GM19025 (cell line): ENCODE results near the gene PAN3.
"Not testable (repeated sequence)": the region's sequence is repeated elsewhere in the genome, so short reads cannot be mapped to it uniquely, and the experiment has no call there.

Experiments used
- ATAC-seq: cut with Tn5 transposase; IDR thresholded peaks from one replicate; pipeline ENCODE4 v1.9.1; 2021; ENCODE audit warnings: mild to moderate bottlenecking, low read depth, moderate library complexity; ENCODE audit not compliant: unreplicated experiment

Gene PAN3

DNA sequence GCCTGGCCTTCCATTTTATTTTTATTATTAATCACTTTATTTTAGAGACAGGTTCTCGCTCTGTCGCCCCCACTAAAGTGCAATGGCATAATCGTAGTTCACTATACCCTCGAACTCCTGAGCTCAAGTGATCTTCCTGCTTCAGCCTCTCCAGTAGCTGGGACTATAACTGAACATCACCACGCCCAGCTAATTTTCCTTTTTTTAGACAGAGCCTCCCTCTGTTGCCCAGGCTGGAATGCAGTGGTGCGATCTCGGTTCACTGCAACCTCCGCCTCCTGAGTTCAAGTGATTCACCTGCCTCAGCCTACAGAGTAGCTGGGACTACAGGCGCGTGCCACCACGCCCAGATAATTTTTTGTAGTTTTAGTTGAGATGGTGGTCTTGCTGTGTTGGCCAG is 6.7 kb upstream of the PAN3 start:
- no peak for ATAC-seq

GRCh38 chr13:28136916-28137315 is 1.4 kb upstream of the PAN3 start:
- no peak for ATAC-seq

DNA sequence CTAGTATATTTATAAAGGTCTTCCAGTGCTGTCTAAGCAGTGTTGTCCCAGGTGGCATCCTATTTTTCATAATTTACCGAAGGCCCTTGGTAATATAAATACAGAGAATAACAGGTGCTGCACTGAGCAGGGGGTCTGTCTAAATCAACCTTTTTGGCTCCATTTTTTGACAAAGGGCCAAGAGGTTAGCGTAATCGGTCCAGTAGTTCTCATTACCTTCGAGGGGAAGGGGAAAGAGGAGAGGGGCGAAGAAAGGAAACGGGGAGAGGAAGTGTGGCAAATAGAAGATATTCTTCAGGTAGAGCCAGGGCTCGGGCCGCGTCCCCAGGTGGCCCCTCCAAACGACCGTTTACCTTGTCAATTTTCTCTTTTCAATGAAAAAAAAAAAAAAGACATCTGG is 749 bp upstream of the PAN3 start:
- ATAC-seq = no peak

DNA sequence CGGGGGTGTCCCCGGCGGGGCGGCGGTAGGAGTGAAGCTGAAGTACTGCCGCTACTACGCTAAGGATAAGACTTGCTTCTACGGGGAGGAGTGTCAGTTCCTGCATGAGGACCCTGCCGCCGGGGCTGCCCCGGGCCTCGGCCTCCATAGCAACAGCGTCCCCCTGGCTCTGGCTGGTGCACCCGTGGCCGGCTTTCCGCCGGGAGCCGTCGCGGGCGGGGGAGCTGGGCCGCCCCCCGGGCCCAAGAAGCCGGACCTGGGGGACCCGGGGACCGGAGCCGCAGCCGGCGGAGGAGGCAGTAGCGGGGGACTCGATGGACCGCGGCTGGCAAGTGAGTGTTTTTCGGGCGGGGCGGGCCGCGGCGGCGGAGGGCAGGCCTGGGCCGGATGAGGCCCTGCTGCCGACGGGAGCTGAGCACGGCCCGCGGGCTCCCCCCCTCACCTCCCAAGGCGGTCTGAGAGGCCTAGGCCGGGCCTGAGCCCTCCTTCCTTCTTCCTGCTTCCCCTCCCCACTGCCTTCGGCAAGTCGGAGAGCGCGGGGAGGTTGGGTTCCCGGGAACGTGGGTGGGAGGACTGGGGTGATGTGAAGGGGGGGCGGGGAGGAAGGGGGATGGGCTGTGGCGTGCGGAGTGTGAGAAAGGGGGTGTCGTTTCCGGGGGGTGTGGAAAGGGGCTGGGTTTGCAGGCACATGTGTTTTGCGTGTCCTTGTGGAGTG is 568 bp downstream of the PAN3 start:
- peak; percentile 40 for ATAC-seq

DNA sequence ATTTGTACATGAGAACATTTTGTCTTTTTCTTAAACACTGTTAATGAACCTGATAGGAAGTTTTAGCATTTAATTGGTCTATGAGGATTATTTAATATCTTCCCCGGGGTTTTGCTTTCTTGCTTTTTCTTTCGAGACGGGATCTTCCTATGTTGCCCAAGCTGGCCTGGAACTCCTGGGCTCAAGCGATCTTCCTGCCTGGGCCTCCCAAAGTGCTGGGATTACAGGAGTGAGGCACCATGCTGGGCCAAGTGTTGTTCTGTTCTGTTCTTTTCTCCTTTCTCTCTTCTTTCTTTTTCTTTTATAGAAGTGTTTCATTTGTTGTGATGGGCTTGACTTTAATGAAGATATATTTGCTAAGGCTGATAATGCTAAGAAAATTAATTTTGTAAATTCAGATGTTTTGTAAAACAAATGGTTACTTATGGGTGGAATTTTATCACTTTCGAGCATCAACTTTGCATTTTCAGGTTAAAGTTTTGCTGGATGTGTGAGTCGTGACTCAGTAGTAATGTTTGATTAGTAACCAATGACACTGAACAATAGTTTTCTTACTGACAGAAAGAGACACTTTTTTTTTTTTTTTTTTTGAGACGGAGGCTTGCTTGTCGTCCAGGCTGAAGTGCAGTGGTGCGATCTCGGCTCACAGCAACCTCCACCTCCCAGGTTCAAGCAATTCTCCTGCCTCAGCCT is 2.2 kb downstream of the PAN3 start:
- no peak for ATAC-seq

DNA sequence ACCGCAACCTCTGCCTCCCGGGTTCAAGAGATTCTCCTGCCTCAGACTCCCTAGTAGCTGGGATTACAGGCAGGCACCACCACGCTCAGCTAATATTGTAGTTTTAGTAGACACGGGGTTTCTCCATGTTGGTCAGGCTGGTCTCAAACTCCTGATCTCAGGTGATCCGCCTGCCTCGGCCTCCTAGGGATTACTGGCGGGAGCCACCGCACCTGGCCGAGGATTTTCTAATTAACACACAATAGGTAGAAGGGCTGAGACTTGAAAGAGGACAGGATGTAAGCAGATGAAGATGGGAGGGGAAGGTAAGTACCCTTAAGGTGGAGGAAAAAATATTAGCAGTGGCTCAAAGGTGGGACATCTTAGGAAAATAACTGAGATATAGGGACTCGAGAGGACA is 3.2 kb downstream of the PAN3 start:
- not testable (repeated sequence) for ATAC-seq

- no peak for ATAC-seq
Observed at GRCh38 chr13:28145049-28145448, 6.7 kb downstream of the PAN3 start.

DNA sequence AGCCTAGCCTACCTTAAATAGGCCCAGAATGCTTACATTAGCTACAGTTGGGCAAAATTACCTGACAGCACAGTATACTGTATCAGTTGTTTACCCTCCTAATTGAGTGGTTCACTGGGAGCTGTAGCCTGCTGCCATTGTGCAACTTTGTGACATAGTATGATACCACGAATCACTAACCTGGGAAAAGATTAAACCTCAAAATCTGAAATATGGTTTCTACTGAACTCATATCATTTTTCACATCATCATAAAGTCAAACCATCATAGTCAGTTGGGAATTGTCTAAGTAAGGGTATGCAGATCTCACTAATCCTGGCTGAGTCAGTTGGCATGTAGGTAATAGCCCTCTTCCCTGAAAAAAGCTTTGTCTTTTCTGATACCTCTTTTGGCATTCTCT is 9.2 kb downstream of the PAN3 start:
- ATAC-seq = no peak

DNA sequence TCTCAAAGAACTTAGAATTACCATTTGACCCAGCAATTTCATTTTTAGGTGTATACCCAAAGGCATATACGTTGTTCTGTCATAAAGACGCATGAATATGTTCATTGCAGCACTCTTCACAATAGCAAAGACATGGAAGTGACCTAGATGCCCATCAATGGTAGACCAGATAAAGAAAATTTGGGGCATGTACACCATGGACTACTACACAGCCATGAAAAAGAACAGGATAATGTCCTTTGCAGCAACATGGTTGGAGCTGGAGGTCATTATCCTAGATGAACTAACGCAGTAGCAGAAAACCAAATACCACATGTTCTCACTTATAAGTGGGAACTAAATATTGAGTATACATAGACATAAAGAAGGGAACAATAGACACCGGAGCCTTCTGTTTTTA is 20.7 kb downstream of the PAN3 start:
- no peak for ATAC-seq

GRCh38 chr13:28161370-28161769 is 23.0 kb downstream of the PAN3 start:
- no peak for ATAC-seq

- no peak for ATAC-seq
Observed at GRCh38 chr13:28163587-28163986, 25.2 kb downstream of the PAN3 start.

DNA sequence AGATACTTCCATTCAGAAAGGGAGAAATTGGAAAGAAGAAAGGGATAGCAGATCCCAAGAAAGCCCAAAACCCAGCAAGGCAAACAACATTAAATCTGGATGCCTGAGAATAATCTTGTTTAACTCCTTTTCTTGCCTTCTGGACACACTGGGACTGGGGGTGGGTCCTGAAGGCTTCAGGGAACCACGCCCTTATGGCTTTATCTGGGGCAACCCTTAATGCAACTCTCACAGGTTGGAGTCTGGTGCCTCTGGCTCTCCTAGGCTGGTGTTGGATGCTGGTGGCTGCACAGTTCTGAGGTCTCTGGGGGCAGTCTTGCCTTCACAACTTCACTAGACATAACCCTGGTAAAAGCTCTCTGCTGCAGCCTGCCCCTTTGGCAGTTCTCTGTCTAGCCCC is 27.9 kb downstream of the PAN3 start:
- ATAC-seq = no peak

- no peak for ATAC-seq
Observed at GRCh38 chr13:28171266-28171665, 32.9 kb downstream of the PAN3 start.

DNA sequence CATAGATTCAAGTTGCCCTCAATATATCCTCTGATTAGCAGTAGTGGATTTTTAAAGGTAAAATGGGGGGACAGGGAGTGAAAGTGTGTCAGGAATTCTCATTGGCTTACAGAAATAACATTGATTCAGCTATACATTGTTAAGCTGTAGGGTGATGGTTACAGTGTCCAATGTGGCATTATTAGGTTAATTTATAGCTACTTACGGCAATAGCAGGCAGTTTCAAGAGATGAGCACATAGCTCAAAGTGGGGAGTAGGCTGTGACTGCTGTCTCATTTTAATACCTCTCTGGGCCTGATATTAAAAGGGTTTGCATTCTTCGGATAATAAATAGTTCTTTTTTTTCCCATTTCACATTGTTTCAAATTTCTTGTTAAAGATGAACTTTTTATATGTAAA is 34.6 kb downstream of the PAN3 start:
- ATAC-seq = no peak

DNA sequence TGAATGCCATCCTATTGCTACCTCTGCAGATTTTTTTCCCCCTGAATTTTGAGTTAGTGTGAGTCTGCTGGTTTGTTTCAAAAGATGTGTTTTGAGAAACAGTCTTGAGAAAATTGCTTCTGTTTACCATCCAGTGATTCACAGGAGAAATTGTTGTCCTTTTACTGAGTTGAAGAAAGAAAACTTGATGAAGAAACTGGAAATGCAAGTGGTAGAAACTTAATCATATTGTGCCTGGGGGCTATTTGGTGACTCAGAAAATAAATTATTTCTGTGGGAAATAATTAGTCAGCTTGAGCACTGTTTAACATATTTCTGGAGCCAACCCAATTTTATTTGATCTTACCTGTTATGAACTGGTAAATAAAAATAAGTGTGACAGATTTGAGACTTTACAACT is 35.4 kb downstream of the PAN3 start:
- no peak for ATAC-seq

- no peak for ATAC-seq
Observed at GRCh38 chr13:28177327-28177726, 39.0 kb downstream of the PAN3 start.

DNA sequence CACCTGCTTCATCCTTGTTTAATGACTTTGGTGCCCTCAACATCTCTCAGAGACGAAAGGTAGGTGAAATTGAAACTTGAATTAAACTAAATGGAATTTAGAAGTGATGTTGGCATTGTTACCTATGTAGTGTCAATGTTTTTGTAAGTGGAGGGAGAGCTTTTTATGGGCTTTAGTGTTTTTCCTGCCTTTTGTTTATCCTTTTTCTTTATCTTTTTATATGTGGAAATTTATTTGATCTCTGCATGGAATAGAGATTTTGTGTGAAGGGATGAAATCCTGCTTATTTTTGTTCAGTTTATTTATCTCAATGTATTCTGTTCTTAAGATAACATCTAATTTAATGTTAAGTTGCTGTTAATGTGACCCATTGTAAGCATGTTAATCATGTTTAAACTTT is 39.5 kb downstream of the PAN3 start:
- no peak for ATAC-seq

DNA sequence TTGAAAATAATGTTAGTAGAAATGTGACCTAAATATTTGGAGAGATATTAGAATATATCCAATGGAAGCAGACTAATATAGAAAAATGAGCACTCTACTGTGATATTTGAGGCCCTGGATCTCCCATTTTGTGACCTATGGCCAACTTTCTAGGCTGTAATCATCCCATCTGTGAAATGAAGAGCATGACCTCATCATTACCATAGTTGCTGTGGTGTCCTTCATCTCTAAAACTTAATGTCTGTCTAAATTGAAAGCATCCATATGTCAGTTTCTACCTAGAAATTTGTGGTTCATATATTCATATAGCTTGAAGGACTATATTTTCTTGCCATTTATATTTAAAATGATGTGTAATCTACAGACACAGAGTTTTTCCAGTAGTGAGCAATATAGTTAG is 41.6 kb downstream of the PAN3 start:
- no peak for ATAC-seq

- no peak for ATAC-seq
Observed at GRCh38 chr13:28181413-28181812, 43.1 kb downstream of the PAN3 start.

DNA sequence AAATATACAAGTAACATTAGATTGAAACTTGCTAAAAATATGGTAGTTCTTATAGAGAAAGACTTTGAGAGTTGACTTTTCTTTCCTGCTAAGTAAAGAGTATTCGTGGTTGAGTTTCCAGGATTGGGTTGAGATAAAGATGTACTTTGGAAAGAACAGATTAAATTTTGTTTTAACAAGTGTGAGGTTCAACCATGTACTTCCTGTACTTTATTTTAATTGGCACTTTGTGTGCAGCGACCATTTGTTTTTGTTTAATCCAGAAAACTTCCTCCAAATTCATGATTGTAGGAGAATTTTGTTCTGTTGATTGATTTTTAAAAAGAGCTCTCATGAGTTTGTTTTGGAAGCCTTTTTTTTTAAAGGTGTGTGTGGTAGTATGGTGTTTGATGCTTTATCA is 46.9 kb downstream of the PAN3 start:
- ATAC-seq = no peak

DNA sequence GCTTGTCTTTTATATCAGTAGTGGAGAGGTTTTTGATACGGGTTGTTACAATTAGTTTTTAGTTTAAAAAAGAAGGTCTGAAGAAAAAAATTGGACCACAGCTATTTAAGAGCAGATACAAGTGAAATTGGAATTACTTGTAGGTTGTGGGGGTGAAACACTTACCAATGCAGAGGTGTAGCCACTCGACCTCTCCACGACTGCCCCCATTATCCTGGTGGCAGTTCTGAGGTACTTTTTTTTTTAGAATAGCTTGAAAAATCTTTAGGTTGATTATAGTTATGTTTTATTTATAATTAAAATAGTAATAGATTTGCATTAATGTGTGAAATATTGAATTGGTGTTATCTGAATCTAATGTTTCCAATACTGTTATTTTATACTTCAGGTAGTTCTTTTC is 60.7 kb downstream of the PAN3 start:
- no peak for ATAC-seq

GRCh38 chr13:28204043-28204442 is 65.7 kb downstream of the PAN3 start:
- ATAC-seq = no peak
